Measurements from ENCODE around the gene PTCD2.

- TF ChIP-seq CTCF (IDR thresholded peaks at IDR 0.05; ENCODE audit: low read length) (no peak), EZH2 (IDR thresholded peaks at IDR 0.05; ENCODE audit: borderline replicate concordance, low read length) (no peak)
Observed at GRCh38 chr5:72291601-72292000, 28.6 kb upstream of the PTCD2 start.

All from OCI-LY1 (cell line).